Measurements from ENCODE around the gene TTC27.

GRCh38 chr2:32777714-32778113 lies 149.9 kb downstream of the TTC27 start:
- TF ChIP-seq CTCF (optimal IDR thresholded peaks at IDR 0.05 in 1 of 3, IDR thresholded peaks at IDR 0.05 in 1 of 3, conservative IDR thresholded peaks at IDR 0.05 in 1 of 3; ENCODE audit: extremely low read depth in 1 of 3, insufficient read depth in 2 of 3, low read length in 3 of 3) (no peak), EZH2 (IDR thresholded peaks at IDR 0.05; ENCODE audit: low read length) (no peak)

All from keratinocyte (primary cell).